Thymus (tissue), 11 donors: Measurements from ENCODE around the gene COL21A1. TPM values are rescaled to one million over a fixed set of nuclear protein-coding genes. Genes with fewer than 3 reads are reported as not detected.
"Not testable (repeated sequence)": the region's sequence is repeated elsewhere in the genome, so short reads cannot be mapped to it uniquely, and the experiment has no call there.

Experiments
- DNase-seq, 9 donors: peaks; one replicate each; pipeline ENCODE4 v3.0.0-alpha.2; 2013; ENCODE audit warnings: low spot score in 9 of 9, low read depth in 6 of 9, missing footprints in 1 of 9
- H3K27ac ChIP-seq, 2 donors: one replicate each; pipeline ENCODE4 v1.5.1; 2013; ENCODE audit warnings: control low read depth in 1 of 2, low read depth in 1 of 2, low read length in 1 of 2, mild to moderate bottlenecking in 1 of 2, moderate library complexity in 1 of 2
- H3K27me3 ChIP-seq, 2 donors: one replicate each; pipeline ENCODE4 v1.5.1; 2013; ENCODE audit warnings: low read length in 1 of 2; ENCODE audit not compliant: control insufficient read depth in 2 of 2, insufficient read depth in 1 of 2
- H3K36me3 ChIP-seq, 2 donors: one replicate each; pipeline ENCODE4 v1.5.1; 2013; ENCODE audit warnings: low read length in 1 of 2, mild to moderate bottlenecking in 1 of 2, moderate library complexity in 1 of 2; ENCODE audit not compliant: control insufficient read depth in 2 of 2, insufficient read depth in 2 of 2
- H3K4me1 ChIP-seq, 2 donors: one replicate each; pipeline ENCODE4 v1.5.1; 2013; ENCODE audit warnings: low read length in 2 of 2; ENCODE audit not compliant: control insufficient read depth in 2 of 2, insufficient read depth in 2 of 2
- H3K4me3 ChIP-seq, 2 donors: one replicate each; pipeline ENCODE4 v1.5.1; 2013; ENCODE audit warnings: low read length in 2 of 2, control low read depth in 1 of 2, mild to moderate bottlenecking in 1 of 2
- H3K9me3 ChIP-seq, 2 donors: one replicate each; pipeline ENCODE4 v1.5.1; 2013; ENCODE audit warnings: low read length in 1 of 2, mild to moderate bottlenecking in 1 of 2; ENCODE audit not compliant: control insufficient read depth in 2 of 2, insufficient read depth in 1 of 2
- WGBS: extraction: QIAGEN DNeasy Blood & Tissue Kit; methylation state at CpG from one replicate; pipeline ENCODE4 v1.1.7; 2013; 5-methylcytosine and 5-hydroxymethylcytosine counted together
- polyA plus RNA-seq: library from polyadenylated mRNA; stranded (reverse); fragments of 200-250 nt; gene quantifications from one replicate; pipeline ENCODE4 v1.2.3, GENCODE V29; 2013
- total RNA-seq: library from RNA; stranded (reverse); fragments of 120-200 nt; gene quantifications from one replicate; pipeline ENCODE4 v1.2.4, GENCODE V29; 2013
- donor health status: healthy.

The COL21A1 gene
- total and polyA plus RNA-seq, 2 donors, result 3.5 to 5.7 TPM

DNA sequence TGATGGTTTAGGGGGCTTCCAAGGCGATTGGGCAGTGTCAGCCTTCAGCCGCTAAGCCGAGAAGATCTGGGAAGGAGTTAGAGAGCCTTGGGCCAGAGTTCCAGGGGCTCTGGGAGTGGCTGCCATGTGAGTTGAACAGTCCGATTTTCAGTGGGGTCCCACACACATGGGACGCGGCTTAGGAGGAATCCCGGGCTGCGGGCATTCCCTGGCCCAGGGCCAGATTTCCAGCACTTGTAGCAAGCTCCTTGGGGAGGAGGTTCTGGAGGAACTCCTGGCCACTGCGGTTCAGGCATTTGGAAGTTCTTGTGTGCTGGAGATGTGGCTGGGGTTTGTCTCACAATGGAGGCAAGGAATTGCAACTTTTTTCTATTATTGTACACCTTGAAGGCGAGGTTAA is 233.3 kb downstream of the COL21A1 start:
- not testable (repeated sequence) for H3K27ac ChIP-seq, H3K27me3 ChIP-seq, H3K9me3 ChIP-seq, H3K4me3 ChIP-seq, H3K4me1 ChIP-seq, DNase-seq, H3K36me3 ChIP-seq
- 97% methylated on average over 10 of the region's 10 CpGs for WGBS

DNA sequence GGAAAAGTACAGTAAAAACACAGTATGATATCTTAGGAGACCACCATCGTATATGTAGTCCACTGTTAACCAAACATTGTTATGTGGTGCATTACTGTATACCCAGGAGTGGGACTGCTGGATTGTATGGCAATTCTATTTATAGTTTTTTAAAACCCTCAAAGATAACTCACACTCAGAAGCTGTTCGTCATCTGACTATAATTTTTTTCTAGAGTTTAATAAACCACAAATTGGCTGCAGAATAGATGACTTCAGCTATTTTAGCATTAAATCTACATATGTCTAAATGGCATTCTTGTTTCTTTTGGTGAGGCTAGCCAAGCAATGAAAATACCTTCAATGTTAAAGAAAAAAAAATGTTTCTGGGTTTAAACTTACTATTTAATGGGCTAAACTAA is 237.7 kb downstream of the COL21A1 start:
- 87% methylated on average over 2 of the region's 2 CpGs for WGBS

More for the DNA sequence above, 237.7 kb downstream of the COL21A1 start:
- no peaks in the 10 kb centered on the region for H3K27me3 ChIP-seq
- H3K4me3 ChIP-seq, result no peak overlapping the region
- H3K36me3 ChIP-seq, result no peaks in the 10 kb centered on the region
- no peak overlapping the region for H3K27ac ChIP-seq
- H3K9me3 ChIP-seq, result no peaks in the 10 kb centered on the region
- H3K4me1 ChIP-seq, result no peaks in the 10 kb centered on the region
- no peak for DNase-seq
